AG10803 (cell line): ENCODE measurements around the gene TBXA2R.
A peak's percentile ranks its signal among the peaks of the same experiment; 100 is the strongest.
"Not testable (repeated sequence)": the region's sequence is repeated elsewhere in the genome, so short reads cannot be mapped to it uniquely, and the experiment has no call there.

Source experiments
- DNase-seq: peaks from one replicate; pipeline ENCODE4 v3.0.0; 2010; ENCODE audit warnings: low read depth
- H3K4me3 ChIP-seq: 2 replicates; pipeline ENCODE4 v1.5.1; 2011; ENCODE audit warnings: mild to moderate bottlenecking, low read length, control low read depth
- CTCF ChIP-seq: conservative IDR thresholded peaks from 2 replicates; pipeline ENCODE4 v1.5.1; 2011; ENCODE audit warnings: mild to moderate bottlenecking, low read length, control low read depth, inconsistent platforms

The TBXA2R gene

GRCh38 chr19:3570606-3571011 lies 36.1 kb downstream of the TBXA2R start:
- no peak for TF ChIP-seq CTCF
- DNase-seq = no peak
- no peak overlapping the region for H3K4me3 ChIP-seq

GRCh38 chr19:3570042-3570441 lies 36.6 kb downstream of the TBXA2R start:
- DNase-seq, H3K4me3 ChIP-seq: not testable (repeated sequence)

- DNase-seq = no peak
- TF ChIP-seq CTCF = no peak
- no peak overlapping the region for H3K4me3 ChIP-seq
Observed at GRCh38 chr19:3565139-3565538, 41.5 kb downstream of the TBXA2R start.

- H3K4me3 ChIP-seq = no peak overlapping the region
- DNase-seq = no peak
- TF ChIP-seq CTCF = no peak
Observed at GRCh38 chr19:3563709-3564524, 42.8 kb downstream of the TBXA2R start.

DNA sequence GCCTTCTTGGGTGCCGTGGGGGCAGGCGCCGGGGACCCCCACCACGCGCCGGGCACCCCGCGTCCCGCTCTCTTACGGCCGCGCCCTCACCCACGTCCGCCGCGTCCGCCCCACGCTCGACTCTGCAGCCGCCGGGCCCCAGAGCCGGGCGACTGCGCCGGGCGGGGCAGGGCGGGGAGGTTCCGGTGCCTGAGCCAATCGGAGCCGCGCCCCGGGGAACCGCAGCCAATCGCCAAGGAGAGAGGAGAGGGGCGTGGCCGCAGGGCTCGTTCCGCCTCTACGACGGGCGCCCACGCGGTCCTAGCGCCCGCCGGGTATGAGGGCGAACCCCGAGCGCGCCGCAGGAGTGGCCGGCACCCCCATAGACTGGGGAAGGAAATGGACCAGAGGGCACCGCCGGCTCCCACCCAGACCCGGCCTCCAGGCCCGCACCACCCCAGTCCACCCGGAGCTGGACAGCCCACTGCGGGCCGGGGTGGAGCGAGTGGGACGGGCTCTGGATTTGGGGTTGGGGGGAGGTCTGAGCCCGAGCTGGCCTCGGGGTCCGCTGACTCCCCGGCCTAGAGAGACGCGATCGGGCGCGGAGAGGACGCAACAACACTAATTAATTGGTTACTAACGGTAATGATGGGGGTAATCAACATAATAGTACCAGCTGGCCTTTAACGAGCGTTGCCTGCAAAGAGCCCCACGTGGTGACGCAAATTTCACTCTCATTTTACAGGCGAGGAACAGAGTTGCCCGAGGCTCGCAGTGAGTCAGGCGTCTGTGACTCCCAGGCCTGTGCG lies 49.0 kb downstream of the TBXA2R start, which contains the start of gene MFSD12:
Gene MFSD12 (minus strand): TSS at position 126 of the 788 bp plus-strand sequence. CDS start 183 bp downstream, outside the sequence.
- no peak for TF ChIP-seq CTCF
- peak within 1 kb of the TSS; percentile 79 for H3K4me3 ChIP-seq
- peak; percentile 88 for DNase-seq

- DNase-seq = no peak
- H3K4me3 ChIP-seq = peak overlapping the region; percentile 79
- TF ChIP-seq CTCF = no peak
Observed at GRCh38 chr19:3556978-3557460, 49.7 kb downstream of the TBXA2R start.

GRCh38 chr19:3556423-3556977 lies 50.2 kb downstream of the TBXA2R start:
- no peak for DNase-seq
- H3K4me3 ChIP-seq = peak overlapping the region; percentile 79
- no peak for TF ChIP-seq CTCF
